8988T (cell line): ENCODE data around the gene RPL12.

Source experiments
- DNase-seq: peaks from one replicate; pipeline ENCODE4 v3.0.0; 2011

The RPL12 gene

GRCh38 chr9:127437497-127438264 lies 13.5 kb downstream of the RPL12 start:
- DNase-seq: no peak

DNA sequence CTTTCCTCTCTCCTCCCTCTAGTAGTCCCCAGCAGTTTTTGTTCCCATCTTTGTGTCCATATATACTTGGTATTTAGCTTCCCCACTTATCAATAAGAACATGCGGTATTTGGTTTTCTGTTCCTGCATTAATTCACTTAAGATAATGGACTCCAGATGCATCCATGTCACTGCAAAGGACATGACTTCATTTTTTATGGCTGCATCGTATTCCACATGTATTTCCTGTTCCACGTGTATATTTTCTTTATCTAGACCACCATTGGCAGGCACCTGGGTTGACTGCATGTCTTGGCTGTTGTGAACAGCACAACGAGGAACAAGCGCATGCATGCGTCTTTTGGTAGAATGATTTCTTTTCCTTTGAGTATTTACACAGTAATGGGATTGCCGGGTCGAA lies 20.8 kb downstream of the RPL12 start:
- DNase-seq: no peak

DNA sequence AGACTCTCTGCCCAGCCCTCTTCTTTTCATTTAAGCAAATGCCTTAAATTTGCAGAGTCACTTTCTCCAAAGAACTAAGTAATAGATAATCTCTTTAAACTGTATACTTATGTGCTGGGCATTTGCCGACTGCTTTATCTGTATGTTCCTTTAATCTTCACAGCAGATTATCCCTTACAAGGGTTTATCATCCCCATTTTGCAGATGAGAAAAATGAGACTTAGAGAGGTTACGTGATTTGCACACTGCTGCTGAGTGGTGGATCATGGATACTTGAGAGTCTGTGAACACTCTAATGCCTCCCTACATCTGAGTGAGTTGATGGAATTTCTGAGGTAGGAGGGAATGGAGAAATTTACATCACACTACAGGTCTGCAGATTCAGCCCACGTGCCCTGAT lies 22.9 kb downstream of the RPL12 start:
- no peak for DNase-seq

- DNase-seq: no peak
These were observed 24.4 kb downstream of the RPL12 start for GRCh38 chr9:127426756-127427155.

DNA sequence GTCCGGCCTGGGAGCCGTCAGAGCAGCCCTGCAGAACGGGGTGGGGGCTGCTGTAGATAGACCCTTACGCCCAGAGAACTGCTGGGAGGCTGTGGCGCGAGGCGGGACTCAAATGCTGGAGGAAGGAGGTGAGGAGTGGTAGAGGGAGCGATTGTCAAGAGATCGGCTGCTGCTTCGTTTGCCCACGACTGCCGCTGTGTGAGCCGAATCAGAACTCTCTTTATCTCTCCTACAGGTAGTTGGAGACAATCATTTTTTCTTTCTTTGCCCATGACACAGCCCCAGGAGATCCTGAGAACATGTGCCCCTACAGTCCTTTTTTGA lies 26.6 kb downstream of the RPL12 start:
- DNase-seq: no peak

- peak; percentile 92 for DNase-seq
These were observed 27.1 kb downstream of the RPL12 start, which contains the start of gene ZNF79 for GRCh38 chr9:127423934-127424675. ZNF79 (plus strand) TSS chr9:127424382; CDS start chr9:127424788, 406 bp downstream.

DNA sequence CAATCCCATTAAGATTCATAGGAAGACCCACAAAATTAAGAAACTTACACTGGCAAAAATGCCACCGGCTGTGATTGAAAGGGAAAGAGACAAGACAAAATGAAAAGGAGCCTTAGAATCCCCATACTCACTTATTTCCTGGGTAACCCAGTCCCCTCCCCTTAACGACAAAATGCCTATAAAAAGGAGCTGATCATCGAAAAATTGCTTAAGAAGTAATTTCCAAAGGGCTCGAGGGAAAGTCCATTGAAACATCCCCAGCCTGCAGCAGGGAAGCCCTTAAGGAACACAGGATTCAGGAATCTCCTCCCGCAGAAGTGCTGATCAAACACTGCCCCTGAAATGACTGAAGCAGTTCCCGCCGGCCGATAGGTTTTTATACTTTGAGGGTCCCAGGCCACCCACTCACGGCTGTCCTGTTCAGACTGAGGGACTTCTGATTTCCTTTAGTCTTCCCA lies 27.7 kb downstream of the RPL12 start:
- no peak for DNase-seq

GRCh38 chr9:127422787-127423186 lies 28.4 kb downstream of the RPL12 start:
- no peak for DNase-seq

GRCh38 chr9:127422133-127422782 lies 28.9 kb downstream of the RPL12 start:
- no peak for DNase-seq

DNA sequence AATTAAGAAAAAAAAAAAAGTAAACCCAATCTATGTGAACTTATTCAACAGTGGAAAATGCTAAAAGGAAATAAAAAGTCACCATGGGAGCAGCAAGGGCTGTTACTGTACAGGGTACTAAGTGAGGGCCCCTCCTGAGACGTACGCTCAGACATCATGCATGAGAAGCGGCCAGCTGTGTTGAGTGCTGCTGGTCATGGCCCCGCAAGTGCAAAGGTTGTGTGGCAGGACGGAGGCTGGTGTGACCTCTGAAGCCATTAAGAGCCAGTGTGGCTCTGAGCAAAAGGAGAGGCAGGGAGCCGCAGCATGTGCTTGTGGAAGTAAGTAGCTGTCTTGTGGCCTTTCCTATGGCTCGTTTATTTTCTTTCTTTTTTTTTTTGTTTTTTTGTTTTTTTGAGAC lies 30.1 kb downstream of the RPL12 start:
- no peak for DNase-seq

- DNase-seq: no peak
These were observed 31.9 kb downstream of the RPL12 start for GRCh38 chr9:127419348-127419747.

DNA sequence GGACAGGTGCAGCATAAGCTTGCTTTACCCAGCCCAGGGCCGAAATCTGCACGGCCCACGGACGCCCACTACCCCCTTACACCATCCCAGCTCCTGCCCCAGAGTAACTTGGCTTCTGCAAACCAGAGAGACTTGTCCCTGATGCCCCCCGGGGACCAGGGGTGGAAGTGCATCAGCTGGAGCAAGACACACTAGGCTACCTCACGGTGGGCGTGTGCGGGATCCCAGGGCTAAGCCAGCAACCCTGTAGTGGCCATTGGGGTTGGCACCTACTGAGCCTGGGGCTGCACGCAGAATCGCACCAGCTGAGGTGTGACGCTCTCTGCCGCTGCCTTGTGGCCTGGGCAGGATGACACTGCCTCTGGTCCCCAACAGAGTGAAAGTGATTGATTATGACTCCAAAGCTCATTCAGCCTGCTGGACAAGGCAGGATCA lies 33.2 kb downstream of the RPL12 start:
- peak; percentile 82 for DNase-seq

DNA sequence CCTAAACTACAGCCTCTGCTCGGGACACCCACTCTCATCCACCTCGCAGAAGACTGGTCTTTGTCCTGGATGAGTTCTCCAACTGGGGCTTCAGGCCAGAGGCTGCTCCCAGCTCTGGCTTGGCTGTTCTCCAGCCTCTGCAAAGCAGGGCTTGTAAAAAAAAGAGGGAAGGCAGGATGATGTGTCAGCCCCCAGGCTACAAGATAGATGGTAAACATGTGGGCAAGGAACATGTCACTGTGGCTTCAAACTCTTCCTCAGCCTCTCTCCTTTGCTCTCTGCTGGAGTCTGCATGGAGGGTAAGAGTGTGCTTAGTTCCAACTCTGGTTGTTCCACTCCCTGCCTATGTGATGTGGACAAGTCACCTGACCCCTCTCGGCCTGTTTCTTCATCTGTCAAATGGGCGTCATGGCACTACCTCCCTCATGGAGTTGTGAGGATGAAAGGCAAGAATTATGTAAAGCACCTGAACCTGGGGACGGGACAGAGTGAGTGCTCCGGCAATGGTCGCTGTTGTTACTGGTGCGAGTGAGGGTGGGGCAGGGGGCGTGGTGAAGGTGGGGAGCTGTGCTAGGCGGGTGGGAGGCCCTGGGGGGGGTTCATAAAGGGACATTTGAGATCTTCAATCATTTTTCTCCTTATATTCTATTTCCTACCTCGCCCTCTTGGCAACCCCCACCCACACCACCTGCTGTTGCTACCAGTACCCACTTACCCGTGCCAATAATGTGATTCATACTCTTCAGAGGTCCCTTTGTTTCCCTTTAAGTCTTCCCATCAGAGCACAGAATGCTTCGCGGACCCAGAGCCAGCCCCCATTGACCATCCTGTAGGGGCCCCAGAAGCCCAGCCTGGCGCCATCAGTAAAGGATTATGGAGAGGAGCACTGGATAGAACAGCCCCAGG lies 33.8 kb downstream of the RPL12 start:
- DNase-seq: no peak

DNA sequence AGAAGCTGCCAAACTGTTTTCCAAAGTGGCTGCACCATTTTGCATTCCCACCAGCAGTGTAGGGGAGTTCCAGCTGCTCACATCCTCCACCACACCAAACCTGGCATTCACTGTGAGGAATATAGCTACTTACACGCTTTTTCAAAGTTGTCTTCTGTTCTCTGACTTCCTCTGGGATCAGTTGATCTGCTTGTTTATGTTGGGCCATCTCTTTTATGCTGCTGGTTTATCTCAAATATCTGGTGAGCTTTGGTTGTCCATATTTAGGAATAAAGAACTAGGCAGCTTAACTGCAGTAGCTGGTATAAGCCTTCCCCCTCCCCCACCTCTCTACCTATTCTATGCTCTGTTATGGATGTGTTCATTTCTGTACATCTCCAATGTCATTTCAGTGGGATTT lies 35.5 kb downstream of the RPL12 start:
- DNase-seq: no peak

GRCh38 chr9:127415141-127415540 lies 36.1 kb downstream of the RPL12 start:
- no peak for DNase-seq

DNA sequence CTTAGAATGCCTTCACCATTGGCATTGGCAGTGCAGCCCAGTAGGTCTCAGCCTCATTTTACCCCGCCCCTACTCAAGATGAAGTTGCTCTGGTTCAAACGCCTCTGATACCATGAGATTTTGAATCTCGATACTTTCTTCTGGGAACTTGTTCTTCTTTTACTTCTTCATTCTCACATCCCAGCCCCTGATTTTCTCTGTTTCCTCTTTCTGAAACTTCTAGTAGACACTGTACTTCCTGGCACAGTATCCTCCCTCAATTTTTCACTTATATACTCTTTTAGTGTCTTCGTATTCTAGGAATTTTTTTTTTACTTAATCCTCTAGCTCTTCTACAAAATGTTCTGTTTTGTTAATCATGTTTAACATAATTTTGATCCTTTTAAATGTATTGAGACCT lies 40.1 kb downstream of the RPL12 start:
- no peak for DNase-seq

DNA sequence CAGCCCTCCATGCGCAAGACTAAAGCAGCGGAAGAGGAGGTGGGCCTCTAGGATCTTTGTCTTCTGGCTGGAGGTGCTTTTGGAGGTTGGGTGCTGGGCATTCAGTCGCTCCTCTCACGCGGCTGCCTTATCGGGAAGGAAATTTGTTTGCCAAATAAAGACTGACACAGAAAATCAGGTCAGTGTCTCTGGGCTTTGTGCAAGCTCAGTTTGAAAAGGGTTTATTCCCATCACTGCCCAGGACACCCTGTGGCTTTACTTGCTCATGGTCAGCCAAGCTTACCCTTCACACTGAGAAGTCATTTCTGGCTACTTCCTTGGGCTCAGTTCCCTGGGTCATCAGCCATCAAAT lies 43.7 kb downstream of the RPL12 start:
- DNase-seq: no peak

GRCh38 chr9:127406799-127407491 lies 44.3 kb downstream of the RPL12 start:
- no peak for DNase-seq

- no peak for DNase-seq
These were observed 45.7 kb downstream of the RPL12 start for GRCh38 chr9:127405344-127406125.

- no peak for DNase-seq
These were observed 46.6 kb downstream of the RPL12 start for GRCh38 chr9:127404631-127405030.

- no peak for DNase-seq
These were observed 47.6 kb downstream of the RPL12 start for GRCh38 chr9:127403507-127404192.
